Thyroid gland (tissue), 4 donors: ENCODE measurements around the gene SLC35D1. TPM values are rescaled to one million over a fixed set of nuclear protein-coding genes. Genes with fewer than 3 reads are reported as not detected.
A peak's percentile ranks its signal among the peaks of the same experiment; 100 is the strongest.

ENCODE experiments used
- DNase-seq, 2 donors: peaks; one replicate each; pipeline ENCODE4 v3.0.0-alpha.2; 2019
- H3K27ac ChIP-seq, 3 donors: fragments of 200-600 bp; sonication (generic); 1 replicate in 2 of 3; 2 replicates in 1 of 3; pipeline ENCODE4 v1.5.1; 2016 to 2019; ENCODE audit warnings: mild to moderate bottlenecking in 1 of 3, moderate library complexity in 1 of 3
- H3K27me3 ChIP-seq: fragments of 200-600 bp; sonication (generic); one replicate; pipeline ENCODE4 v1.5.1; 2019
- H3K36me3 ChIP-seq, 2 donors: fragments of 200-600 bp; sonication (generic); one replicate each; pipeline ENCODE4 v1.5.1; 2016 to 2019
- H3K4me1 ChIP-seq, 2 donors: fragments of 200-600 bp; sonication (generic); one replicate each; pipeline ENCODE4 v1.5.1; 2017 to 2019
- H3K4me3 ChIP-seq, 3 donors: fragments of 200-600 bp; sonication (generic); replicated peaks in 1 of 3; 1 replicate in 2 of 3; 2 replicates in 1 of 3; pipeline ENCODE4 v1.5.1; 2016; ENCODE audit warnings: mild to moderate bottlenecking in 1 of 3
- H3K9me3 ChIP-seq: fragments of 200-600 bp; sonication (generic); one replicate; pipeline ENCODE4 v1.5.1; 2017
- CTCF ChIP-seq, 6 experiments: fragments of 200-600 bp in 3 of 6; fragments of 450-650 bp in 3 of 6; sonication (generic) in 3 of 6; IDR thresholded peaks; one replicate each; pipeline ENCODE4 v1.5.1; 2016 to 2019; ENCODE audit warnings: antibody characterized with exemption in 6 of 6, mild to moderate bottlenecking in 2 of 6, inconsistent platforms in 1 of 6, moderate library complexity in 1 of 6
- POLR2A ChIP-seq, 2 donors: fragments of 450-650 bp; IDR thresholded peaks; one replicate each; pipeline ENCODE4 v1.6.1; 2017; ENCODE audit warnings: antibody characterized with exemption in 2 of 2, mild to moderate bottlenecking in 2 of 2, moderate library complexity in 1 of 2
- WGBS, 2 donors: methylation state at CpG; one replicate each; pipeline ENCODE4 v1.1.5; 2017; 5-methylcytosine and 5-hydroxymethylcytosine counted together
- intact Hi-C: fragments of 100-400 bp; cut with DNase I; formaldehyde crosslinking; loops from one replicate; pipeline ENCODE4 v1.15.1; 2023
- total RNA-seq, 4 donors: library from RNA; depleted of rRNA; stranded (reverse); fragments of >200 nt; gene quantifications; one replicate each; pipeline ENCODE4 v1.2.3, GENCODE V29; 2016

SLC35D1 gene
- total RNA-seq, 4 donors from 2014 or later = 15.3 to 22.7 (median 17.0) TPM

GRCh38 chr1:67059346-67059745 lies 5.4 kb upstream of the SLC35D1 start:
- no peaks in the 10 kb centered on the region for H3K36me3 ChIP-seq
- no peaks in the 10 kb centered on the region for H3K9me3 ChIP-seq
- intact Hi-C loops = loop anchor here (5.0 kb wide), 1 partner anchor 88 kb away; no protein-coding TSS in a partner anchor
- H3K27me3 ChIP-seq = no peaks in the 10 kb centered on the region
- 93 to 94% methylated on average over 1 of the region's 1 CpG for WGBS, 2 donors
- no peak for DNase-seq
- TF ChIP-seq POLR2A (IDR thresholded peaks at IDR 0.05) (no peak), CTCF (IDR thresholded peaks at IDR 0.05) (no peak)
- H3K27ac ChIP-seq = no peak overlapping the region
- H3K4me3 ChIP-seq = no peak overlapping the region
- H3K4me1 ChIP-seq = no peaks in the 10 kb centered on the region

GRCh38 chr1:67058761-67059160 lies 4.8 kb upstream of the SLC35D1 start:
- Histone ChIP-seq H3K4me3 (no peak overlapping the region), H3K27ac (no peak overlapping the region), H3K27me3 (no peaks in the 10 kb centered on the region), H3K4me1 (no peaks in the 10 kb centered on the region), H3K36me3 (no peaks in the 10 kb centered on the region), H3K9me3 (no peaks in the 10 kb centered on the region)
- WGBS, 2 donors = 74 to 85% methylated on average over 3 of the region's 3 CpGs
- TF ChIP-seq POLR2A (IDR thresholded peaks at IDR 0.05) = no peak
- no peak for TF ChIP-seq CTCF (IDR thresholded peaks at IDR 0.05)
- intact Hi-C loops = loop anchor here (5.0 kb wide), 1 partner anchor 89 kb away; no protein-coding TSS in a partner anchor
- DNase-seq = no peak

DNA sequence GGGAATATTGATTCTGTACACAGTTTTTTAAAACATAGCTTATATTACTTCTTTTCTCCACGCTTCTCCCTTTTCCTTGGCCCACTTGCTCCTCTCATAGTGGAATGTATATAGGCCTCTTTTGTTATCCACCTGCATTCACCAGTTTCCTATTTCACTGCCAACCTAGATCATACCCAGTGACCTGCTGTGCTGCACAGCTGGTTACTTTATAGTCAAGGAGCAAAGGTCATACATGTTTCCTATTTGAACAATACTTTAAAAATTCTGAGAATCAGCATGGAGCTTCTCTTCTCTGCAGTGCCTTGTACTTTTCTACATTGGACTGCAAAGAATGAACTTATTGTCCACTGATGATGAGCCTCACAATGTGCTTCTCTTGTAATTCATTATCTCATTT lies 4.3 kb upstream of the SLC35D1 start:
- no peak for DNase-seq
- H3K36me3 ChIP-seq = no peaks in the 10 kb centered on the region
- TF ChIP-seq POLR2A (IDR thresholded peaks at IDR 0.05) = no peak
- TF ChIP-seq CTCF (IDR thresholded peaks at IDR 0.05) = no peak
- no peak overlapping the region for H3K27ac ChIP-seq
- 93 to 94% methylated on average over 1 of the region's 1 CpG for WGBS, 2 donors
- H3K4me1 ChIP-seq = no peaks in the 10 kb centered on the region
- no peaks in the 10 kb centered on the region for H3K27me3 ChIP-seq
- no peaks in the 10 kb centered on the region for H3K9me3 ChIP-seq
- no peak overlapping the region for H3K4me3 ChIP-seq
- intact Hi-C loops = loop anchor here (5.0 kb wide), 1 partner anchor 89 kb away; no protein-coding TSS in a partner anchor

- TF ChIP-seq CTCF (IDR thresholded peaks at IDR 0.05) (no peak), POLR2A (IDR thresholded peaks at IDR 0.05) (peak; percentile 4 to 68)
- DNase-seq = peak; percentile 65 to 69
- Histone ChIP-seq H3K36me3 (peaks cover 0 to 8% of the 10 kb centered on the region in 2 donors), H3K9me3 (no peaks in the 10 kb centered on the region), H3K27ac (peak overlapping the region; percentile 81 to 97 (median 96)), H3K27me3 (no peaks in the 10 kb centered on the region), H3K4me1 (peaks cover 10% of the 10 kb centered on the region in 2 donors), H3K4me3 (peak overlapping the region; percentile 67 to 93 (median 83))
- 1% methylated on average over 18 of the region's 34 CpGs; no CpG with 5 or more reads in 1 of the 2 donors for whole genome bisulfite sequencing, 2 donors
- intact Hi-C loops = no loop called here
Measured at GRCh38 chr1:67053535-67053784, 488 bp downstream of the SLC35D1 start.

DNA sequence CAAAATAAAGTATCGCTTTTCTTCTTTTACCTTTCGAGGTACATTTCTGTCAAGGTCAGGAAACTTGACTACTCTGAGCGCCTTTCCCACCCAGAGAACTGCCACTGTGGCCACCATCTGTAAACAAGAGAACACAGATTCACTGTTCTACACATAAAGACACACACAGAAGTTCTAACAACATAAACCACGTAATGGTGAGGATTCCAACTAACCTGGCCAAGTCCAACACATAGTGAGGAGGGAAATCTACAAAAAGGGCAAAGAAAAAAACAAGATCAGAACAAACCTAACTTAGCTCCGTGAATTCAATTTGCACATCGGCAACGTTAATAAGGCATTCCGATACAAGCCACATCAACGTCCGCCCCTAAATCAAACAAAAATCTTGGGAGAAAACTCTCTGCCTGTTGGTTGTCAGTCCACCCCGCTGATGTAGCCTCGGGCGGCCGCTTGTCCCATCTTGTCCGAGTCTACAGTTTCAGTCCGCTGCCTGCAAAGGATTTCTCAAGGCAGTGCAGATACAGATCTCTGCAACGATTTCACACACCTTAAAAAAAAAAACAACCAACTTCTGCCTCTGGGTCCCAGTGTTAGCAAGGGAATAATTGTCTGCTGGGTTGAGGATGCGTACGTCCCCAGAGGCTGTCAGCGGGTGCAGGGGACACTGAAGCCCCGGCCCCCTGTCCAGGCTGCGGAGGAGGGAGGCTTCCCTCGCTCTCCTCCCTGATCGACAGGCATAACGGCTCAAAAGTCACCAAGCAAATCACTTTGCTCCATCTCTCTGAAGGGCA lies 1.0 kb downstream of the SLC35D1 start:
- TF ChIP-seq CTCF (IDR thresholded peaks at IDR 0.05) (no peak), POLR2A (IDR thresholded peaks at IDR 0.05) (no peak)
- WGBS, 2 donors = 5 to 6% methylated on average over 23 to 25 of the region's 25 CpGs
- Histone ChIP-seq H3K36me3 (peaks cover 0 to 11% of the 10 kb centered on the region in 2 donors), H3K4me1 (peaks cover 10% of the 10 kb centered on the region in 2 donors), H3K27ac (peak overlapping the region; percentile 81 to 97 (median 96)), H3K4me3 (peak overlapping the region; percentile 67 to 93 (median 83)), H3K9me3 (no peaks in the 10 kb centered on the region), H3K27me3 (no peaks in the 10 kb centered on the region)
- intact Hi-C loops = no loop called here
- peak; percentile 61 to 65 for DNase-seq
